Stimulated activated naive CD8-positive, alpha-beta T cell treated with anti-CD3 and anti-CD28 coated beads, Interleukin-15, Interleukin-2, amounts not matched to agents 100 U/mL and 50 U/mL, for 24 hours (primary cell): ENCODE results near the gene RXYLT1.
A peak's percentile ranks its signal among the peaks of the same experiment; 100 is the strongest.

Experiments
- ATAC-seq: fragments of 150-1000 bp; cut with Tn5 transposase; one replicate; pipeline ENCODE4 v1.10.0; 2021
- DNase-seq: peaks from one replicate; pipeline ENCODE4 v3.0.0; 2021

Gene RXYLT1

DNA sequence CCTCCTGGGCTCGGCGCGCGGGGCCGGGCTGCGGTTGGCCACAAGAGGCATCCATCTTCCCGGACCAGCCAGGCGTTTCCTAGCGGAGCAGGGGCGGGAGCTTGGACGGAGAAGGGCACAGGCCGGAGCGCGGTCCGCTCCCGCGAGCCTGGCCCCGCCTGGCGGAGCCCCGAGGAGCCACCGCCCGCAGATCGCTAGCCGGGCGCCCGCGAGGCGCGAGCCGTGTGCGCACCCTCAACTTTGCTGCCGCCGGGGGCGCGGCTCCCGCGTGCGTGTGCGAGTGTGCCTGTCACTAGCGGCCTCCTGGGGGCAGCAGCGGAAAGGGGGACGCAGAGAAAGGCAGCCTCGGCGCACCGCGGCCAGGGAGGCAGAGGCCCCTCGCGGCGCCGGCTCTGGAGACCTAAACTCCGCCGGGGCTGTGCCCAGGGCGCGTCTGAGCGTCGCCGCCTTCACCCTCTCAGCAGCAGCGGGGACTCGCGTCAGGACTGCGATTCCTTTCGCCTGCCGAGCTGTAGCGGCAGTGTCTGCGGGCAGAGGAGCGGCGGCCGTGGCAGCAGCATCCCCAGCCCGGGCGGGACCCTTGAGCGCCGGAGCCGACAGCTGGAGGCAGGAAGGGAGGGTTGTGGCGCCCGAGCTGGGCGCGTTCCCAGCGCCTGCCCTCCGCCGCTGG lies 64.1 kb downstream of the RXYLT1 start:
- ATAC-seq: peak; percentile 96
- peak; percentile 83 for DNase-seq

DNA sequence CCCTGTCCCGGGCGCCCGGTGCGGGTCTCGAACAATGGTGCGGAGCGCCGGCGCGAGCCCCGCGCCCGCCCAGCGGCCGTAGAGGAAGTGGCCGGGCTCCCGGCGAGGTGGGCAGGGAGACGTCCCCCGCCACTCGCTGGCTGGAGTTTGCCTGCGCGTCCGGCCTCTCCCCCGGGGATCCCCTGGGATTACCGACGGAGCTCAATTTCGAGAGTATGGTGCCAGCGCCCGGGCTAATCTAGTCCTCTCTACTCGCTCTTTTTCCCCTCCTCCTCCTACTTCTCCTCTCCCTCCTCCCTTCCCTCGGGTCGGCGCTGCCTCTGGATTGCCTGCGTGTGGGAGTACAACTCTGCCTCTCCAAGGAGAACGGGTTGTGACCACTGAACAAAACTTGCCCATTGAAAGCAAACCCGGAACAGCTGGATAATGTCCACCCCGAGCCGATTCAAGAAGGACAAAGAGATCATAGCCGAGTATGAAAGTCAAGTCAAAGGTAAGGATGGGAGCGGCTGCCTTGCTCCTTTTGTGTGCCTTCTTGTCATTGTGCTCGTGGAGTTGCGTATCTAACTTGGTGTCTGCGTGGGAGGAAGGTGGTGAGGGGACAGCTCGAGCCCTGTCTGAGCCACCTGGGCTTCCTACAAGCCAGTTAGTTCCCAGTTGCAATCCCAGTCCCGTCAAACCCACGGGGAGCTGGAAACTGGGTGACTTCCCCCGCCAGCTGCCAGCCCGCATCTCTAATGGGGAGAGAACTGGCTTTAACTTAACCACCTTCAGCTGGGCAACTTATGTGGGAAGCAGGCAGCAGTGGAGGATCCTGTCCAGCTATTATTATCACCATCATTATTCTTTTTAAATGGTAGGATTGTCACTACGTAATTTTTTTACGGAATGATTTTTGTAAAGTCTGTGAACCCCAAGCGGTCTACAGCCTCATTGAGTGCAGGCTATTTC lies 65.0 kb downstream of the RXYLT1 start, which contains the start of gene SRGAP1:
Gene SRGAP1 (plus strand): TSS at position 310 of the 951 bp plus-strand sequence. CDS start 117 bp downstream, at position 427.
- ATAC-seq (no peak), DNase-seq (no peak)

DNA sequence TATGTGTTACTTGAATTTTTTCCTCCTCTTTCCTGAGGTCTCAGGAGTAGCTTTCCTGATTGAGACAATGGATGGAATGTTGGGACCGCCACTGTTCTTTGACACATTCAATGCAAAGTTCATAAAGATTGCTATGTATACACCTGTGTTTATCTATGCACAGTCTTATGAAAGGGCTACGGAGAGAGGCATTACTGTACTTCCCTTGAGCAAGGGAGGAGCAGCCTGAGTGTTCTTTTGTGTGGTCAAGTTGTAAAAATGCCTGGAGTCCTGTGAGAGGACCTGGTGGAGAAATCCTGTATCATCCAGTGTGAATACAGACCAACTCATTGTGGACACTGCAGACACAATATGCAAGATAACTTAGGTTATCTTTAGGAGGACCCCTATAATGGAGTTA lies 66.0 kb downstream of the RXYLT1 start:
- no peak for ATAC-seq
- DNase-seq: no peak

DNA sequence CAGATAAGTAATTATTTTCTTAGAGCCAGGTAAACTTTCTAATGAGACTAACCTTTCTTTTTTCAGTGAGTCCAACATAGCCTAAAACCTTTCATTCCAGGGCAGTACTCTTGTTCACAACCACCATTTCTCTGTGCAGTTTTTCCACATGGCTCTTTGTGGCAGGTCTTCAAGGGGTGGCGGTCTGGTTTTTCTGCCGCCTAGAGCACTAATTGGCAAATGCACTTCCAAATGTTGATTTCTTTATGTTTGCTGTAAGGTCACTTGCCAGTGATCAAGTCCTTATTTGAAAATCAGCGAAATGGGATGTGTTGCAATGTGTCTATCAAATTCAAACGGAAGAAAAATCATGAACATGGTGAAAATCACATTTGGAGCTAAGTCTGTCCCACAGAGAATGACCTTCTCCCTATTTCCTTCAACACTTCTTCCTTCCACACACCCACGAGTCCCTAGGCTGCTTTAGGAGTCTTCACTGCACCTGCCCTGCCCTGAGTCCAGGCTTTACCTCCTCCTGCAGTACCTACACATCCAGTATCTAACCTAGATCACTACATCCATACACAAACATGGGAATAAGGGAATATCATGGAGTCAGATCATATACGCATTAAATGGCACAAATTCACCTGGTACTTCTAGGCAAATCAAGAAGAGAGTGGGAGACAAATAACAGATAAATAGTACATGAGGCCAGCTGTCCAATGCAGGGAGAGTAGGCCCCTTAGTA lies 66.7 kb downstream of the RXYLT1 start:
- DNase-seq (no peak), ATAC-seq (no peak)

DNA sequence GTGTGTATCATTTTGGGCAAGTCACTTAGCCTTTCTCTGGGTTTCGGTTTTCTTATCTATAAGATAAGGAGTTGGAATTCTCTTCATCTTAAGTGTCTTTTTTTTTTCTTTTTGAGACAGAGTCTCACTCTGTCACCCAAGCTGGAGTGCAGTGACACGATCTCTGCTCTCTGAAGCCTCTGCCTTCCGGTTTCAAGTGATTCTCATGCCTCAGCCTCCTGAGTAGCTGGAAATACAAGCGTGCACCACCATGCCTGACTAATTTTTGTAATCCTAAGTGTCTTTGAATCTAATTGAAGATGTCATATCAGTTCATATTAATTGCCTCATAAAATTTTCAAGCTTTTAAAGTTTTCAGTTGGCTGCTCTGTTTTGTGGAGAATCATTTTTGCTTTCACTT lies 68.7 kb downstream of the RXYLT1 start:
- ATAC-seq (no peak), DNase-seq (no peak)

DNA sequence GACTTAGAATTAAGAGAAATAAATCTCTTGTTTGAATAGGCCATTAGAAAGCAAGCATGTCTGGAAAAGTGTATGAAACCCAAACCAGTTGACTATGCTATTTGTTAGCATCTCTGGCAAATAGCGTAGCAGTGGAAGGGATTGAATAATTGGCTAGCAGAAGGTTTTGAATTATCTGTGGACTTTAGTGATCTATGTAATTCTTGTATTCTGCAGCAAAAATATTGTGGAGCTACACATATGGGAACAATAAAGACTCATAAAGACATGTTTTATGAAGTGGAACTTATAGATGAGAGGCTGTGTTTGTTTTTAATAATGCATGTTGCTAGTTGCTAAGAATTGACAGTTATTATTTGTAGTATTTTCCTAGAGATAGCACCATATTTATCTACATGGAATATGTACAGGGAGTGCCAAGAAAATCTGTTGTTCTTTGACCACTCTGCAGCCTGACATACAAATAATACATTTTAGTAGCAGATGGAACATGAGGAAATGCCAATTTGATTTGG lies 69.5 kb downstream of the RXYLT1 start:
- ATAC-seq (no peak), DNase-seq (no peak)

DNA sequence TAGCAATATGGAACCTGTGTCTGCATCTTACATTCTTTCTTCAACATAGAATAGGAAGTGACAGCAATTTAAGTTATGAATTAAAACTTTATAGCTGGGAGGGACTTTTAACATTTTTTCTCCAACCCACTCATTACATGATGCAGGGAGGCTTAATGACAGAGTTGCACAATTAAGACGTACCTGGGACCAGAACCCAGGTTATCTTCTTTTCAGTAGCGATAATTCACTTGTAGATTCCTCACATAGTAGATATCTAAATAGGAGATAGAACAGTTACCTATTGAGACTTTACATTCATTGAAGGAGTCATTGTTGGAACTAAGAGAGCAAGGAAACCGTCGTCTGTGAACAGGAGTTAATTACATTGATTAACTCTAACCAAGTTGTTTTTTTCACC lies 69.9 kb downstream of the RXYLT1 start:
- ATAC-seq: no peak
- DNase-seq: no peak

DNA sequence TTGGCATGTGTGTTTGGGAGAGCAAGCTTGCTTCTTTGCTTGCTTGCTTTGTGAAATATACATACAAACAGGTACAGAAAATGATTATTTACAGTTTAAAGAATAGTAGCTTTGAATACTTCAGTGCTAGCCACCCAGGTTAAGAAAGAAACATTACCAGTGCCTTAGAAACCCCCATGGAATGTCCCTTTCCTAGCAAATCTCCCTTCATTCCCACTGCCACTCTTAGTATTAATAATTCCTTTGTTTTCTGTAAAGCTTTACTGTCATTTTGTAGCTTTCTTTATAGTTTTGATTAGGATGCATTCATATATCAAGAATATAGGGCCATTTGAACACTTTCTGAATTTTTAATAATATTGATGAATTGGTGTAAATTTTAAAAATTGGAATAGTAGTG lies 74.3 kb downstream of the RXYLT1 start:
- ATAC-seq (no peak), DNase-seq (no peak)

DNA sequence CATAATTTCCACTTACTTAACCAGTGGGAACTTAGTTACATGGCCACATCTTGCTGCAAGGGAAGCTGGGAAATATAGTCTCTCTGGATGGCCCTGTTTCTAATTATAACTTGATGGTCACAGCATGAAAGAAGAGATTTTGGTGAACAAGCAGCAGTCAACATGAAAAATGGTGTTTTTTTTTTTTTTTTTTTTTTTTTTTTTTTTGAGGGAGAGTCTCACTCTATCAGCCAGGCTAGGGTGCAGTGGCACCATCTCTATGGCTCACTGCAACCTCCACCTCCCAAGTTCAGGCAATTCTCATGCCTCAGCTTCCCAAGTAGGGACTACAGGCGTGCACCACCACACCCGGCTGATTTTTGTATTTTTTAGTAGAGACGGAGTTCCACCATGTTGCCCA lies 75.6 kb downstream of the RXYLT1 start:
- DNase-seq (no peak), ATAC-seq (no peak)

DNA sequence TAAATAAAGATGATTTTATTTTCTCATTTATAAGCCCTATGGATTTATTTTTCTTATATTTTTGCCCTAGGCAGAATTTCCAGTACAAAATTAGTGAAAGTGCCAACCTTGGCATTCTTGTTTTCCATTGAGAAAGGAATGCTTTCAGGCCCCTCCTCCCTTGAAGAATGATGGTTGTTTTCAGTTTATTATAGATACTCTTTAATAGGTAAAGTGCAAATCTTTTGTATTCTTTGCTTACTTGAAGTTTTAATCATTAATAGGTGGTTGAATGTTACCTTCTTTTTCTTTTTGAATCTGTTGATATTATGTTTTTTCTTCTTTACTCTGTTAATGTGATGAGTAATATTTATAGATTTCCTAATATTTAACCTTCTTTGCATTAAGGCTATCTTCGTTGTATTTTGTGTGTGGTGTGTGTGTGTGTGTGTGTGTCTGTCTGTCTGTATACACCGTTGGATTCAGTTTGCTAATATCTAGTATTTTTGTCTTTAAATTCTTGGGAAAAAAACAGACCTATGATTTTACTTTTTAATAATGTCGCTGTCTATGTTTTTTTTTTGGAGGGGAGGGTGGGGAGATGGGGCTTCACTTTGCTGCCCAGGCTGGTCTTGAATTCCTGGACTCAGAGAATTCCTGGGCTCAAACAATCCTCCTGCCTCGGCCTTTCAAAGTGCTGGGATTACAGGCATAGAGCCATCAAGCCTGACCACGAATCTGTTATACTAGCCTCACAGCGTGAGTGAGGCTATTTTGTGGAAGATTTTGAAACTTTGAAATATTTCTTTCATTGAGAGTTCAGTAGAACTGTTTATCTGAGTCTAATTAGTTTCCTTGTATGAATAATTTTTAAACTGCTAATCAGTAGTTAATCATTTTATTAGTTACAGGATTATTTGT lies 78.3 kb downstream of the RXYLT1 start:
- ATAC-seq (no peak), DNase-seq (no peak)
